MCF 10A (cell line): ENCODE data around the gene ELK3. TPM values are rescaled to one million over a fixed set of nuclear protein-coding genes. Genes with fewer than 3 reads are reported as not detected.

Experiments
- BruUV-seq: library from RNA; stranded (reverse); fragments of 400-500 nt; replicated peaks from 2 replicates; lab custom pipeline; 2021; lab: Mats Ljungman, UMichigan
- CTCF ChIA-PET: fragments of 300-600 bp; sonication (Branson Sonifier 250); formaldehyde crosslinking; extraction: SDS; loops from one replicate; lab custom pipeline; 2021; ENCODE audit warnings: antibody characterized with exemption, inconsistent platforms; lab: Yijun Ruan, JAX
- POLR2A ChIA-PET: fragments of 300-600, 350-650 bp; sonication (Branson Sonifier 250); formaldehyde crosslinking; extraction: SDS; loops from one replicate; lab custom pipeline; 2020; ENCODE audit warnings: antibody characterized with exemption, inconsistent platforms; lab: Yijun Ruan, JAX
- DNase-seq: peaks from one replicate; pipeline ENCODE4 v3.0.0-alpha.2; 2018; ENCODE audit not compliant: unreplicated experiment
- H3K27ac Mint-ChIP-seq: one replicate; pipeline ENCODE4 v1.8.0; 2022; ENCODE audit warnings: mild to moderate bottlenecking, low read depth, mixed read lengths; ENCODE audit not compliant: unreplicated experiment
- H3K27me3 Mint-ChIP-seq: one replicate; pipeline ENCODE4 v1.8.0; 2022; ENCODE audit warnings: mixed read lengths; ENCODE audit not compliant: insufficient read depth, unreplicated experiment
- H3K36me3 Mint-ChIP-seq: one replicate; pipeline ENCODE4 v1.8.0; 2022; ENCODE audit warnings: mild to moderate bottlenecking, moderate library complexity, mixed read lengths; ENCODE audit not compliant: insufficient read depth, unreplicated experiment
- H3K4me1 Mint-ChIP-seq: one replicate; pipeline ENCODE4 v1.8.0; 2022; ENCODE audit warnings: mixed read lengths; ENCODE audit not compliant: insufficient read depth, unreplicated experiment
- H3K4me3 Mint-ChIP-seq: one replicate; pipeline ENCODE4 v1.8.0; 2022; ENCODE audit warnings: mild to moderate bottlenecking, moderate library complexity, mixed read lengths; ENCODE audit not compliant: unreplicated experiment
- H3K9me3 Mint-ChIP-seq: one replicate; pipeline ENCODE4 v1.8.0; 2022; ENCODE audit warnings: mixed read lengths; ENCODE audit not compliant: unreplicated experiment
- intact Hi-C: fragments of 100-400 bp; cut with micrococcal nuclease; formaldehyde crosslinking; loops from 2 replicates; pipeline ENCODE4 v1.14.1; 2022
- total RNA-seq: library from RNA; stranded (reverse); gene quantifications from 2 replicates; pipeline ENCODE4 v1.2.3, GENCODE V29; 2022
- TF ChIP-seq, protein P1 (sequence below): fragments of 200-600 bp; IDR thresholded peaks from one replicate; pipeline ENCODE4 v1.8.0; 2022; ENCODE audit warnings: antibody characterized with exemption, mild to moderate bottlenecking; ENCODE audit not compliant: unreplicated experiment

The ELK3 gene
- total RNA-seq, 1 experiment from 2014 or later, result 50.1 TPM

DNA sequence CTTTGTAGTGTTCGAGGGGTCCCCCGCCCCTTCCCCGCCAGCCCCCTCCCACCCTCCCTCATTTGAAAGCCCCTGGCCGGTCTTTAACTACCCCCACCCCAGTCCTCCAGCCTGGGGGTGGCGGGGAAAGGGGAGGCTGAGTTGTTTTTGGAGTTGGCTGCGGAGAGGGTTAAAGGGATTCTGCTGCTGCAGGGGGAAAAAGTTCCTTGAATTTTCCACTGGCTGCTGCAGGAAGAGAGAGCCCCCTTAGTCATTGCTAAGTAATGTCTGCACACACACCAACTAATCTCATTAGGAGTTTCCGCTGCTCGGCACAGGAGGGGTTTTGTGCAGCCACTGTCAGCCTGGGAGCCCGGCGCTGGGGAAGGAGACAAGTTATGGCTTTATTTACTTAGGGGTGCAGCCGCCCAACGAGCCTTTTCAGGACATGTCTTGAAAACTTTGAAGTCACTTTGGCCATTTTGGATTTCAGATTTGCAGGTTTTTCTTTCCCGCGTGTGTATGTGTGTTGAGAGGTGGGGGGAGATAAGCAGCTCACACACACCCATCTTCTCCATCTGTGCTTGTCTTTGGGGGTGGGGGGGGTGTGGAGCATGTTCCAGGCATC is 1.8 kb downstream of the ELK3 start:
- Mint-ChIP-seq H3K9me3 (no peaks in the 10 kb centered on the region), H3K36me3 (peaks cover 4% of the 10 kb centered on the region), H3K27ac (peak overlapping the region; percentile 75), H3K4me3 (peak overlapping the region; percentile 95), H3K27me3 (no peaks in the 10 kb centered on the region), H3K4me1 (peaks cover 13% of the 10 kb centered on the region)
- TF ChIP-seq, protein P1, sequence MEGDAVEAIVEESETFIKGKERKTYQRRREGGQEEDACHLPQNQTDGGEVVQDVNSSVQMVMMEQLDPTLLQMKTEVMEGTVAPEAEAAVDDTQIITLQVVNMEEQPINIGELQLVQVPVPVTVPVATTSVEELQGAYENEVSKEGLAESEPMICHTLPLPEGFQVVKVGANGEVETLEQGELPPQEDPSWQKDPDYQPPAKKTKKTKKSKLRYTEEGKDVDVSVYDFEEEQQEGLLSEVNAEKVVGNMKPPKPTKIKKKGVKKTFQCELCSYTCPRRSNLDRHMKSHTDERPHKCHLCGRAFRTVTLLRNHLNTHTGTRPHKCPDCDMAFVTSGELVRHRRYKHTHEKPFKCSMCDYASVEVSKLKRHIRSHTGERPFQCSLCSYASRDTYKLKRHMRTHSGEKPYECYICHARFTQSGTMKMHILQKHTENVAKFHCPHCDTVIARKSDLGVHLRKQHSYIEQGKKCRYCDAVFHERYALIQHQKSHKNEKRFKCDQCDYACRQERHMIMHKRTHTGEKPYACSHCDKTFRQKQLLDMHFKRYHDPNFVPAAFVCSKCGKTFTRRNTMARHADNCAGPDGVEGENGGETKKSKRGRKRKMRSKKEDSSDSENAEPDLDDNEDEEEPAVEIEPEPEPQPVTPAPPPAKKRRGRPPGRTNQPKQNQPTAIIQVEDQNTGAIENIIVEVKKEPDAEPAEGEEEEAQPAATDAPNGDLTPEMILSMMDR, result no peak
- ChIA-PET POLR2A (interaction anchor here (0.7 to 7.4 kb wide), 13 partner anchors 9 to 204 kb away, joined by 3 to 187 read pairs (median 6); partner anchors contain the start of gene CDK17), CTCF (interaction anchor here (0.8 kb wide), 1 partner anchor 20 kb away, joined by 4 read pairs; no protein-coding TSS in a partner anchor)
- peak; percentile 45 for DNase-seq
- intact Hi-C loops, result loop anchor here (1.0 to 5.0 kb wide), 2 partner anchors 102 to 134 kb away; no protein-coding TSS in a partner anchor
- BruUV-seq, result no TSS peak

DNA sequence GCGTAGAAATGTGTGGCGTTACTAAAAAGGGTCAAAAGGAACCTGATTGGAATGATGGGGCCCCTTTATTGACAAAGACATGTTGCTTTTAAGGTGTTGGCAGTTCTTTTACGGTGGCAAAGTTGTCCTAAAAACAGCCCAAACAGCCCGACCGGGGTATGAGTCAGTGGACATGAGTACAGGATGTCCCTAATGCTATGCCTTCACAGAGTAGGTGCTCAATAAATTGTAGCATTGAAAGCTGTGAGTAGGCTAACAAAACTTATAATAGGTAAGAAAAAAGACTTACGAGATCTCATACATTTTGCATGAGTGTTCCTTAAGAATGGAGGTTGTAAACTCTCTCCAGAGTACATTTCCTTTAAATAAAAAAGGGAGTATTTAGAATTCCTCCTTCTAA is 2.6 kb downstream of the ELK3 start:
- BruUV-seq, result TSS peak; percentile 5
- POLR2A ChIA-PET, result interaction anchor here (0.6 to 7.4 kb wide), 9 partner anchors 16 to 293 kb away, joined by 3 to 187 read pairs (median 3); partner anchors contain the start of genes CDK17, CFAP54 and LTA4H
- intact Hi-C loops, result loop anchor here (1.0 to 5.0 kb wide), 2 partner anchors 102 to 134 kb away; no protein-coding TSS in a partner anchor
- H3K4me3 Mint-ChIP-seq, result peak overlapping the region; percentile 95
- DNase-seq, result peak; percentile 70
- H3K27me3 Mint-ChIP-seq, result no peaks in the 10 kb centered on the region
- TF ChIP-seq, protein P1, result no peak
- peak overlapping the region; percentile 75 for H3K27ac Mint-ChIP-seq
- H3K4me1 Mint-ChIP-seq, result peaks cover 15% of the 10 kb centered on the region
- peaks cover 9% of the 10 kb centered on the region for H3K36me3 Mint-ChIP-seq
- CTCF ChIA-PET, result interaction anchor here (0.7 to 3.6 kb wide), 2 partner anchors 18 to 25 kb away, joined by 3 to 15 read pairs; no protein-coding TSS in a partner anchor
- H3K9me3 Mint-ChIP-seq, result no peaks in the 10 kb centered on the region

DNA sequence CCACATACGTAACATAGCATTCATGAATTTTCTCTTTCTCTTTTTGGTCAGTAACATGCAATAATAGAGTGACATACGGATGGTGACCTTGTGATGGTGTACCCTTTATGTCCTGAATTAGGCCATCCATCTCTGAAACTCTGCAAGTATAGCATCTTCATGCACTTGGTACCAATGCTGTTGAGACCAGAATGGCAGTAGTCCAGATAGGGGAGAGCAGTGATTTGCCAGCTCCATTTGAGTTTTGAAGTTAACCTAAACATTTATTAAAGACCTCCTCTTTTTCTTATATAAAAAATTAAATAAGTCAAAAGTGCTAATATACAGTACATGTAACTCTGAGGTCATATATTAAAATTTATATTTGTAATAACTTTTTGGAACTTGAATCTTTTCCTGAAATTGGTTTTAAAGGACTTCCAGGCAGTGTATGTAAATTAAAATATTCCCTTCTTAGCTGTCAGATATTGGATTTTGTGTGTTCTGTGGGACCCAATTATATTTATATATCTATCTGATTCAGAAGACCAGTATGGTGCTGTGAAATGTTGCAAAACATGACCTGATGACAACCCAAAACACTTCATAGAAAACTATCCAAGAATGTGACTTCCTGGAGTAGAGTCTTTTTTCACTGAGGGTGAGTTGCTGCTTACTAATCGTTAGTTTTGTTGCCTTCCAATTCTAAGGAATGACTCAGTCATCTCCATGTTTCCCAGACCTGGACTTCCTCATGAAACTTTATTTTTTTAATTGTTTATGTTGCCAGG is 3.5 kb downstream of the ELK3 start:
- CTCF ChIA-PET, result interaction anchor here (0.7 to 3.6 kb wide), 4 partner anchors 16 to 133 kb away, joined by 3 to 15 read pairs (median 4); no protein-coding TSS in a partner anchor

More for the DNA sequence above, 3.5 kb downstream of the ELK3 start:
- Mint-ChIP-seq H3K36me3 (peaks cover 17% of the 10 kb centered on the region), H3K9me3 (no peaks in the 10 kb centered on the region), H3K27ac (peak overlapping the region; percentile 77), H3K4me3 (peak overlapping the region; percentile 95), H3K4me1 (peaks cover 21% of the 10 kb centered on the region), H3K27me3 (no peaks in the 10 kb centered on the region)
- peak; percentile 93 for DNase-seq
- BruUV-seq, result TSS peak; percentile 75
- TF ChIP-seq, protein P1, result no peak
- intact Hi-C loops, result loop anchor here (1.0 to 5.0 kb wide), 2 partner anchors 18 to 135 kb away; no protein-coding TSS in a partner anchor
- POLR2A ChIA-PET, result interaction anchor here (0.6 to 7.4 kb wide), 13 partner anchors 15 to 292 kb away, joined by 3 to 187 read pairs (median 4); partner anchors contain the start of genes CDK17, CFAP54 and LTA4H
